Measurements from ENCODE around the gene KMT2B.

The KMT2B gene

DNA sequence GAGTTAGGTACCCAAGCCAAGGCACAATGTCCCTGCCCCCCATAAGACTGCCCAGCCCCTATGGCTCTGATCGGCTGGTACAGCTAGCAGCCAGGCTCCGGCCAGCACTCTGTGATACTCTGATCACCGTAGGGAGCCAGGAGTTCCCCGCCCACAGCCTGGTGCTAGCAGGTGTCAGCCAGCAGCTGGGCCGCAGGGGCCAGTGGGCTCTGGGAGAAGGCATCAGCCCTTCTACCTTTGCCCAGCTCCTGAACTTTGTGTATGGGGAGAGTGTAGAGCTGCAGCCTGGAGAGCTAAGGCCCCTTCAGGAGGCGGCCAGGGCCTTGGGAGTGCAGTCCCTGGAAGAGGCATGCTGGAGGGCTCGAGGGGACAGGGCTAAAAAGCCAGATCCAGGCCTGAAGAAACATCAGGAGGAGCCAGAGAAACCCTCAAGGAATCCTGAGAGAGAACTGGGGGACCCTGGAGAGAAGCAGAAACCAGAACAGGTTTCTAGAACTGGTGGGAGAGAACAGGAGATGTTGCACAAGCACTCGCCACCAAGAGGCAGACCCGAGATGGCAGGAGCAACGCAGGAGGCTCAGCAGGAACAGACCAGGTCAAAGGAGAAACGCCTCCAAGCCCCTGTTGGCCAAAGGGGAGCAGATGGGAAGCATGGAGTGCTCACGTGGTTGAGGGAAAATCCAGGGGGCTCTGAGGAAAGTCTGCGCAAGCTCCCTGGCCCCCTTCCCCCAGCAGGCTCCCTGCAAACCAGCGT lies 3.0 kb upstream of the KMT2B start:
- Histone ChIP-seq H3K4me3 (replicated peaks; ENCODE audit: insufficient read depth, low read length) (no peak overlapping the region), H3K27me3 (ENCODE audit: insufficient read depth, poor library complexity, severe bottlenecking) (no peaks in the 10 kb centered on the region), H3K27ac (replicated peaks) (peak overlapping the region; percentile 20; the same call in 1 of the 2 replicates)
- DNase-seq (ENCODE audit: low read depth in 1 of 2, low spot score in 1 of 2), result peak in 1 of 2 experiments; percentile 59
- TF ChIP-seq, protein P1, sequence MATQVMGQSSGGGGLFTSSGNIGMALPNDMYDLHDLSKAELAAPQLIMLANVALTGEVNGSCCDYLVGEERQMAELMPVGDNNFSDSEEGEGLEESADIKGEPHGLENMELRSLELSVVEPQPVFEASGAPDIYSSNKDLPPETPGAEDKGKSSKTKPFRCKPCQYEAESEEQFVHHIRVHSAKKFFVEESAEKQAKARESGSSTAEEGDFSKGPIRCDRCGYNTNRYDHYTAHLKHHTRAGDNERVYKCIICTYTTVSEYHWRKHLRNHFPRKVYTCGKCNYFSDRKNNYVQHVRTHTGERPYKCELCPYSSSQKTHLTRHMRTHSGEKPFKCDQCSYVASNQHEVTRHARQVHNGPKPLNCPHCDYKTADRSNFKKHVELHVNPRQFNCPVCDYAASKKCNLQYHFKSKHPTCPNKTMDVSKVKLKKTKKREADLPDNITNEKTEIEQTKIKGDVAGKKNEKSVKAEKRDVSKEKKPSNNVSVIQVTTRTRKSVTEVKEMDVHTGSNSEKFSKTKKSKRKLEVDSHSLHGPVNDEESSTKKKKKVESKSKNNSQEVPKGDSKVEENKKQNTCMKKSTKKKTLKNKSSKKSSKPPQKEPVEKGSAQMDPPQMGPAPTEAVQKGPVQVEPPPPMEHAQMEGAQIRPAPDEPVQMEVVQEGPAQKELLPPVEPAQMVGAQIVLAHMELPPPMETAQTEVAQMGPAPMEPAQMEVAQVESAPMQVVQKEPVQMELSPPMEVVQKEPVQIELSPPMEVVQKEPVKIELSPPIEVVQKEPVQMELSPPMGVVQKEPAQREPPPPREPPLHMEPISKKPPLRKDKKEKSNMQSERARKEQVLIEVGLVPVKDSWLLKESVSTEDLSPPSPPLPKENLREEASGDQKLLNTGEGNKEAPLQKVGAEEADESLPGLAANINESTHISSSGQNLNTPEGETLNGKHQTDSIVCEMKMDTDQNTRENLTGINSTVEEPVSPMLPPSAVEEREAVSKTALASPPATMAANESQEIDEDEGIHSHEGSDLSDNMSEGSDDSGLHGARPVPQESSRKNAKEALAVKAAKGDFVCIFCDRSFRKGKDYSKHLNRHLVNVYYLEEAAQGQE (IDR thresholded peaks at IDR 0.05; ENCODE audit: insufficient replicate concordance, low read depth), result no peak
- TF ChIP-seq GABPA (IDR thresholded peaks at IDR 0.05; ENCODE audit: low read depth) (no peak), SPI1 (IDR thresholded peaks at IDR 0.05; ENCODE audit: borderline replicate concordance, low read depth) (no peak), POLR2AphosphoS5 (IDR thresholded peaks at IDR 0.05; ENCODE audit: low read depth) (no peak)
- TF ChIP-seq, protein P2, sequence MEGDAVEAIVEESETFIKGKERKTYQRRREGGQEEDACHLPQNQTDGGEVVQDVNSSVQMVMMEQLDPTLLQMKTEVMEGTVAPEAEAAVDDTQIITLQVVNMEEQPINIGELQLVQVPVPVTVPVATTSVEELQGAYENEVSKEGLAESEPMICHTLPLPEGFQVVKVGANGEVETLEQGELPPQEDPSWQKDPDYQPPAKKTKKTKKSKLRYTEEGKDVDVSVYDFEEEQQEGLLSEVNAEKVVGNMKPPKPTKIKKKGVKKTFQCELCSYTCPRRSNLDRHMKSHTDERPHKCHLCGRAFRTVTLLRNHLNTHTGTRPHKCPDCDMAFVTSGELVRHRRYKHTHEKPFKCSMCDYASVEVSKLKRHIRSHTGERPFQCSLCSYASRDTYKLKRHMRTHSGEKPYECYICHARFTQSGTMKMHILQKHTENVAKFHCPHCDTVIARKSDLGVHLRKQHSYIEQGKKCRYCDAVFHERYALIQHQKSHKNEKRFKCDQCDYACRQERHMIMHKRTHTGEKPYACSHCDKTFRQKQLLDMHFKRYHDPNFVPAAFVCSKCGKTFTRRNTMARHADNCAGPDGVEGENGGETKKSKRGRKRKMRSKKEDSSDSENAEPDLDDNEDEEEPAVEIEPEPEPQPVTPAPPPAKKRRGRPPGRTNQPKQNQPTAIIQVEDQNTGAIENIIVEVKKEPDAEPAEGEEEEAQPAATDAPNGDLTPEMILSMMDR (IDR thresholded peaks at IDR 0.05; ENCODE audit: insufficient read depth, low read length), result no peak

DNA sequence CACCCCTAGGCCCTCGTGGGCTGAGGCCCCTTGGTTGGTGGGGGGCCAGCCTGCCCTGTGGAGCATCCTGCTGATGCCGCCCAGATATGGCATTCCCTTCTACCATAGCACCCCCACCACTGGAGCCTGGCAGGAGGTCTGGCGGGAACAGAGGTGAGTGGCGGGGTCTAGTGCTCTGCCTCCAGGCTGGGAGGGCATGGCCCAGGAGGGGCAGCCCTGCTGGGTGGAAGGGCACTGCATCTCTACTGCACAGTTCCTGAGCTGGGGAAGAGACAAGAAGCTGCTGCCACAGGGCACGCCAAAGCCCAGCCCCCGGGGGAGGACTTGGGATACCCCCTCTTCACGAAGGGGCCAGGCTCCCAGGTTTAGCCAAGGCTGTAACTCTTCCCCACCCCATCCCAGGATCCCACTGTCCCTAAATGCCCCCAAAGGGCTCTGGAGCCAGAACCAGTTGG lies 2.4 kb upstream of the KMT2B start:
- no peak for DNase-seq (ENCODE audit: low read depth in 1 of 2, low spot score in 1 of 2)
- TF ChIP-seq POLR2AphosphoS5 (IDR thresholded peaks at IDR 0.05; ENCODE audit: low read depth) (no peak), GABPA (IDR thresholded peaks at IDR 0.05; ENCODE audit: low read depth) (no peak), SPI1 (IDR thresholded peaks at IDR 0.05; ENCODE audit: borderline replicate concordance, low read depth) (no peak)
- TF ChIP-seq, protein P2 (IDR thresholded peaks at IDR 0.05; ENCODE audit: insufficient read depth, low read length), result no peak
- TF ChIP-seq, protein P1 (IDR thresholded peaks at IDR 0.05; ENCODE audit: insufficient replicate concordance, low read depth), result no peak
- Histone ChIP-seq H3K27me3 (ENCODE audit: insufficient read depth, poor library complexity, severe bottlenecking) (no peaks in the 10 kb centered on the region), H3K4me3 (replicated peaks; ENCODE audit: insufficient read depth, low read length) (no peak overlapping the region), H3K27ac (replicated peaks) (no peak overlapping the region)

DNA sequence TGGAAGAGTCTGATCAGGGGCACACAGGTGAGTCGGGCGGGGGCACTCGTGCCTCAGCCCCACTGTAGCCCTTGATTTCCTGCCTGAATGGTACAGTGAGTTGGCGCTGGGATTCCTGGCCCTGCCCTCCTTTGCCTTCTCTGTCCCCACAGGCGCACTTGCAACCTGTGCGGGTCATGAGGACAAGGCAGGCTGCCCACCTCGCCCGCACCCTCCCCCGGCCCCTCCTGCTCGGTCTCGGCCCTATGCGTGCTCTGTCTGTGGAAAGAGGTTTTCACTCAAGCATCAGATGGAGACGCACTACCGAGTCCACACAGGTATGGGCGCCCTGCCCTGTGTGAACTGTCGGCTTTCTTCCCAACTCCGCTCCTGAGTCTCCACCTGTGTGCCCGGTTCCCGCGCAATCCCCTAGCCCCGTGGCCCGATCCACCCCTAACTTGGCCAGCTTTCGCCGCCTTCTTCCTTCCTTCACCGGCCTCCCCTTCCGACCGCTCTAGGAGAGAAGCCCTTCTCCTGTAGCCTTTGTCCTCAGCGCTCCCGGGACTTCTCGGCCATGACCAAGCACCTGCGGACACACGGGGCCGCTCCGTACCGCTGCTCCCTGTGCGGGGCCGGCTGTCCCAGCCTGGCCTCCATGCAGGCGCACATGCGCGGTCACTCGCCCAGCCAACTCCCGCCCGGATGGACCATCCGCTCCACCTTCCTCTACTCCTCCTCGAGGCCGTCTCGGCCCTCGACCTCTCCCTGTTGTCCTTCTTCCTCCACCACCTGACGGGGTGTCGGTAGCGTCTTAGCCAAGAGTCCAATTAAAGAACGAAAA lies 1.6 kb upstream of the KMT2B start:
- DNase-seq (ENCODE audit: low read depth in 1 of 2, low spot score in 1 of 2), result no peak
- Histone ChIP-seq H3K4me3 (replicated peaks; ENCODE audit: insufficient read depth, low read length) (peak overlapping the region; percentile 92), H3K27ac (replicated peaks) (peak overlapping the region; percentile 73), H3K27me3 (ENCODE audit: insufficient read depth, poor library complexity, severe bottlenecking) (no peaks in the 10 kb centered on the region)
- TF ChIP-seq, protein P1 (IDR thresholded peaks at IDR 0.05; ENCODE audit: insufficient replicate concordance, low read depth), result no peak
- TF ChIP-seq, protein P2 (IDR thresholded peaks at IDR 0.05; ENCODE audit: insufficient read depth, low read length), result no peak
- TF ChIP-seq GABPA (IDR thresholded peaks at IDR 0.05; ENCODE audit: low read depth) (no peak), SPI1 (IDR thresholded peaks at IDR 0.05; ENCODE audit: borderline replicate concordance, low read depth) (no peak), POLR2AphosphoS5 (IDR thresholded peaks at IDR 0.05; ENCODE audit: low read depth) (no peak)
